ENCODE measurements around the gene ARF3. TPM values are rescaled to one million over a fixed set of nuclear protein-coding genes. Genes with fewer than 3 reads are reported as not detected.

Gene ARF3
- total RNA-seq, 1 experiment from 2014 or later: 257 TPM

DNA sequence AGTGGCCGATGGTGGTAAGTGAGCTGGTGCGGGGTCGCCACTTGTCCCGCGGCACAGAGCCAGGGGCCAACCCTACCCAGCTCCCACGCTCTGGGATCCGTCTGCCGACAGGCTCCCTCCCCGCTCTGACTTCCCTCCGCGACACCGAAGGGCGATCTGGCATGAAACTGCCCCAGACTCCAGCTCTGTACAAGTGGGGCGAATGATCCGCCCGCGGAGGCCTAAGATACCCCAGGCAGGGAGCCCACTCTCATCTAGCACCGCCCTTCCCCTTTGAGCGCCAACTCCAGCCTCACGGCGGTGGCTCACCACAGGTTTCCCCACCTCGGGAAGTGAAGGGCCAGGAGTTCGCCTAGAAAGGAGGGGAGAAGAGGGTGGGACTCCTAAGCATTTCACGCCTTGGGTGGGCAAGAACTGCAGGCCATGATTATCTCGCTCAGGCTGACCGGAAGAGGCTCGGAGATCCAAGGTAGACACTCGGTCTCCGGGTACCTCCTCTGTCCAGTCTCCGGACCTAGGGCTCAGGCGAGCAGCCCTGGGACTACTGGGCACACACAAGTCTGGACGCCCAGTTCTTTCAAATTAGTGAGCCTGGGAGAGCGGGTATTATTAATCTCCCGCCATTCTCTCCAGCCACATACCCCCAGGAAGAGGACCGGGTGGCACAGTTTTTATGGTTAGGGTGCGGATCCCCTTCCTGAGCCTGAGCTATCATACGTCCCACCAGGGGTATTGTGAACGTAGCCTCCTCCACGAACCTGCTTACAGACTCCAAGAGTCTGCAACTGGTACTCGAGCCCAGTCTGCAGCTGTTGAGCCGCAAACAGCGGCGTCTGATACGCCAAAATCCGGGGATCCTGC, 21.7 kb upstream of the ARF3 start:
- H3K4me1 ChIP-seq: peaks cover 23% of the 10 kb centered on the region
- POLR2A ChIA-PET: interaction anchor here (1.1 kb wide), 1 partner anchor 21 kb away, joined by 4 read pairs; the partner anchor contains the start of gene ARF3
- Mint-ChIP-seq H3K36me3 (ENCODE audit: insufficient read depth, unreplicated experiment) (peaks cover 22% of the 10 kb centered on the region), H3K27me3 (ENCODE audit: insufficient read depth, unreplicated experiment) (peaks cover 28% of the 10 kb centered on the region), H3K4me1 (ENCODE audit: low read depth, unreplicated experiment) (peaks cover 17% of the 10 kb centered on the region), H3K27ac (ENCODE audit: unreplicated experiment) (no peak overlapping the region), H3K9me3 (ENCODE audit: unreplicated experiment) (no peaks in the 10 kb centered on the region), H3K4me3 (ENCODE audit: unreplicated experiment) (peak overlapping the region; percentile 80)
- no TSS peak for BruUV-seq (replicated peaks)
- DNase-seq: no peak
- H3K36me3 ChIP-seq (ENCODE audit: control insufficient read depth, insufficient read depth, low read length): no peaks in the 10 kb centered on the region
- TF ChIP-seq, protein P1, sequence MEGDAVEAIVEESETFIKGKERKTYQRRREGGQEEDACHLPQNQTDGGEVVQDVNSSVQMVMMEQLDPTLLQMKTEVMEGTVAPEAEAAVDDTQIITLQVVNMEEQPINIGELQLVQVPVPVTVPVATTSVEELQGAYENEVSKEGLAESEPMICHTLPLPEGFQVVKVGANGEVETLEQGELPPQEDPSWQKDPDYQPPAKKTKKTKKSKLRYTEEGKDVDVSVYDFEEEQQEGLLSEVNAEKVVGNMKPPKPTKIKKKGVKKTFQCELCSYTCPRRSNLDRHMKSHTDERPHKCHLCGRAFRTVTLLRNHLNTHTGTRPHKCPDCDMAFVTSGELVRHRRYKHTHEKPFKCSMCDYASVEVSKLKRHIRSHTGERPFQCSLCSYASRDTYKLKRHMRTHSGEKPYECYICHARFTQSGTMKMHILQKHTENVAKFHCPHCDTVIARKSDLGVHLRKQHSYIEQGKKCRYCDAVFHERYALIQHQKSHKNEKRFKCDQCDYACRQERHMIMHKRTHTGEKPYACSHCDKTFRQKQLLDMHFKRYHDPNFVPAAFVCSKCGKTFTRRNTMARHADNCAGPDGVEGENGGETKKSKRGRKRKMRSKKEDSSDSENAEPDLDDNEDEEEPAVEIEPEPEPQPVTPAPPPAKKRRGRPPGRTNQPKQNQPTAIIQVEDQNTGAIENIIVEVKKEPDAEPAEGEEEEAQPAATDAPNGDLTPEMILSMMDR (IDR thresholded peaks at IDR 0.05; ENCODE audit: insufficient read depth in 1 of 2, low read depth in 1 of 2, low read length in 1 of 2, severe bottlenecking in 1 of 2, unreplicated experiment in 1 of 2): no peak
- H3K4me3 ChIP-seq (ENCODE audit: low read depth, low read length): peak overlapping the region; percentile 48
- H3K9me3 ChIP-seq: no peaks in the 10 kb centered on the region
- intact Hi-C loops (cut with micrococcal nuclease; ENCODE audit: unreplicated experiment): loop anchor here (2.0 to 5.0 kb wide), 3 partner anchors 22 to 126 kb away; partner anchors contain the start of genes ARF3 and DDX23
- CTCF ChIA-PET: interaction anchor here (0.6 to 7.8 kb wide), 12 partner anchors 7 to 418 kb away, joined by 3 to 90 read pairs (median 8); partner anchors contain the start of genes ARF3, DDN and WNT10B
- peaks cover 14% of the 10 kb centered on the region for H3K27me3 ChIP-seq (replicated peaks; ENCODE audit: control insufficient read depth, insufficient read depth, low read length)

DNA sequence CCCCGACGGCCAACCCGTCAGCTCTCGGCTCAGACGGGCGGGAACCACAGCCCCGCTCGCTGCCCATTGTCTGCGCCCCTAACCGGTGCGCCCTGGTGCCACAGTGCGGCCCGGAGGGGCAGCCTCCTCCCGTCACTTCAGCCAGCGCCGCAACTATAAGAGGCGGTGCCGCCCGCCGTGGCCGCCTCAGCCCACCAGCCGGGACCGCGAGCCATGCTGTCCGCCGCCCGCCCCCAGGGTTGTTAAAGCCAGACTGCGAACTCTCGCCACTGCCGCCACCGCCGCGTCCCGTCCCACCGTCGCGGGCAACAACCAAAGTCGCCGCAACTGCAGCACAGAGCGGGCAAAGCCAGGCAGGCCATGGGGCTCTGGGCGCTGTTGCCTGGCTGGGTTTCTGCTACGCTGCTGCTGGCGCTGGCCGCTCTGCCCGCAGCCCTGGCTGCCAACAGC, 21.0 kb upstream of the ARF3 start, which contains the start of gene WNT1:
TSS of gene WNT1 (plus strand) at position 32 of the 450 bp plus-strand sequence. CDS start at position 361, 329 bp downstream.
- TF ChIP-seq, protein P1 (IDR thresholded peaks at IDR 0.05; ENCODE audit: insufficient read depth in 1 of 2, low read depth in 1 of 2, low read length in 1 of 2, severe bottlenecking in 1 of 2, unreplicated experiment in 1 of 2): no peak
- Mint-ChIP-seq H3K27me3 (ENCODE audit: insufficient read depth, unreplicated experiment) (peaks cover 23% of the 10 kb centered on the region), H3K4me1 (ENCODE audit: low read depth, unreplicated experiment) (peaks cover 17% of the 10 kb centered on the region), H3K27ac (ENCODE audit: unreplicated experiment) (no peak within 1 kb of the TSS), H3K9me3 (ENCODE audit: unreplicated experiment) (no peaks in the 10 kb centered on the region), H3K4me3 (ENCODE audit: unreplicated experiment) (peak within 1 kb of the TSS; percentile 80), H3K36me3 (ENCODE audit: insufficient read depth, unreplicated experiment) (peaks cover 17% of the 10 kb centered on the region)
- peak in 1 of 2 experiments; percentile 38 for DNase-seq
- H3K4me1 ChIP-seq: peaks cover 23% of the 10 kb centered on the region
- ChIA-PET CTCF (interaction anchor here (0.8 to 7.8 kb wide), 11 partner anchors 10 to 110 kb away, joined by 3 to 90 read pairs (median 4); partner anchors contain the start of genes ARF3 and DDN), POLR2A (interaction anchor here (1.1 kb wide), 1 partner anchor 21 kb away, joined by 4 read pairs; the partner anchor contains the start of gene ARF3)
- H3K27me3 ChIP-seq (replicated peaks; ENCODE audit: control insufficient read depth, insufficient read depth, low read length): peaks cover 14% of the 10 kb centered on the region
- intact Hi-C loops (cut with micrococcal nuclease; ENCODE audit: unreplicated experiment): loop anchor here (2.0 to 5.0 kb wide), 3 partner anchors 22 to 126 kb away; partner anchors contain the start of genes ARF3 and DDX23
- peak within 1 kb of the TSS; percentile 48 for H3K4me3 ChIP-seq (ENCODE audit: low read depth, low read length)
- no peaks in the 10 kb centered on the region for H3K9me3 ChIP-seq
- H3K36me3 ChIP-seq (ENCODE audit: control insufficient read depth, insufficient read depth, low read length): no peaks in the 10 kb centered on the region
- no TSS peak for BruUV-seq (replicated peaks)

Data from Caco-2 (cell line).